HCT116 (cell line): ENCODE measurements around the gene STAT6. TPM values are rescaled to one million over a fixed set of nuclear protein-coding genes. Genes with fewer than 3 reads are reported as not detected.

Experiments
- ATAC-seq: fragments of 200-7000 bp; cut with Tn5 transposase; 2 replicates; pipeline ENCODE4 v1.9.1; 2020; ENCODE audit warnings: mild to moderate bottlenecking, moderate library complexity
- BruUV-seq: library from RNA; stranded (reverse); fragments of 400-500 nt; replicated peaks from 2 replicates; lab custom pipeline; 2021; lab: Mats Ljungman, UMichigan
- CTCF ChIA-PET: fragments of 300-600 bp; sonication (Branson Sonifier 250); formaldehyde crosslinking; loops from one replicate; lab custom pipeline; 2021; ENCODE audit warnings: antibody characterized with exemption; lab: Charles Lee
- POLR2A ChIA-PET: fragments of 300-600, 350-600 bp; sonication (Branson Sonifier 250); formaldehyde crosslinking; loops from one replicate; lab custom pipeline; 2021; ENCODE audit warnings: antibody characterized with exemption; lab: Charles Lee
- RAD21 ChIA-PET, 2 experiments: fragments of 300-600 bp; sonication (Branson Sonifier 250); formaldehyde crosslinking; loops; one replicate each; lab custom pipeline; 2023; ENCODE audit warnings: low total read pairs in 2 of 2; ENCODE audit not compliant: uncharacterized antibody in 2 of 2, unreplicated experiment in 2 of 2, low non-redundant PET in 1 of 2; lab: Charles Lee
- DNase-seq: peaks from one replicate; pipeline ENCODE4 v3.0.0-alpha.2; 2010; ENCODE audit warnings: low read depth, low spot score
- H2AFZ ChIP-seq: fragments of 200-600 bp; shearing (Covaris generic), sonication (generic); 2 replicates; pipeline ENCODE4 v1.6.1; 2017; ENCODE audit warnings: low read depth, mixed run types, mixed read lengths, antibody characterized with exemption, low read length; ENCODE audit not compliant: poor library complexity, severe bottlenecking
- H3K27ac ChIP-seq: 2 replicates; pipeline ENCODE4 v1.5.1; 2012; ENCODE audit warnings: low read depth, low read length
- H3K27me3 ChIP-seq: fragments of 200-600 bp; sonication (generic); 2 replicates; pipeline ENCODE4 v1.6.1; 2016; ENCODE audit warnings: mixed run types, low read length, mixed read lengths; ENCODE audit not compliant: insufficient read depth
- H3K36me3 ChIP-seq, 2 experiments: fragments of 200-500 bp in 1 of 2; fragments of 200-600 bp in 1 of 2; sonication (Bioruptor generic) in 1 of 2; sonication (generic) in 1 of 2; 2 replicates each; pipeline versions ENCODE4 v1.5.1 to v1.6.1; 2014 to 2016; ENCODE audit warnings: low read length in 2 of 2, inconsistent platforms in 1 of 2, mixed read lengths in 1 of 2, mixed run types in 1 of 2; ENCODE audit not compliant: insufficient read depth in 2 of 2, control insufficient read depth in 1 of 2
- H3K4me1 ChIP-seq, 2 experiments: fragments of 200-600 bp in 1 of 2; sonication (generic) in 1 of 2; 2 replicates each; pipeline versions ENCODE4 v1.5.1 to v1.6.1; 2012 to 2017; ENCODE audit warnings: low read length in 2 of 2, inconsistent platforms in 1 of 2, mild to moderate bottlenecking in 1 of 2, mixed read lengths in 1 of 2, mixed run types in 1 of 2, moderate library complexity in 1 of 2; ENCODE audit not compliant: insufficient read depth in 2 of 2, control insufficient read depth in 1 of 2
- H3K4me2 ChIP-seq: fragments of 200-600 bp; sonication (generic); 2 replicates; pipeline ENCODE4 v1.6.1; 2017; ENCODE audit warnings: mixed run types, low read length, mixed read lengths
- H3K4me3 ChIP-seq, 2 experiments: fragments of 200-600 bp in 1 of 2; sonication (generic) in 1 of 2; replicated peaks in 1 of 2; 2 replicates each; pipeline ENCODE4 v1.5.1; 2011 to 2016; ENCODE audit warnings: low read length in 2 of 2, control low read depth in 1 of 2, low read depth in 1 of 2, mild to moderate bottlenecking in 1 of 2, mixed read lengths in 1 of 2, mixed run types in 1 of 2
- H3K79me2 ChIP-seq: fragments of 200-600 bp; sonication (generic); 2 replicates; pipeline ENCODE4 v1.6.1; 2017; ENCODE audit warnings: mild to moderate bottlenecking, mixed run types, low read length, moderate library complexity, mixed read lengths; ENCODE audit not compliant: insufficient read depth
- H3K9ac ChIP-seq: fragments of 200-600 bp; sonication (generic); 2 replicates; pipeline ENCODE4 v1.6.1; 2016; ENCODE audit warnings: low read length, mixed read lengths
- H3K9me2 ChIP-seq: fragments of 200-600 bp; sonication (generic), shearing (Covaris generic); 2 replicates; pipeline ENCODE4 v1.6.1; 2017; ENCODE audit warnings: mixed run types, mild to moderate bottlenecking, moderate library complexity; ENCODE audit not compliant: insufficient read depth
- H3K9me3 ChIP-seq, 2 experiments: fragments of 200-500 bp in 1 of 2; fragments of 200-600 bp in 1 of 2; sonication (Bioruptor generic) in 1 of 2; sonication (generic) in 1 of 2; 2 replicates each; pipeline ENCODE4 v1.6.1; 2014 to 2017; ENCODE audit warnings: low read length in 2 of 2, mixed read lengths in 2 of 2, inconsistent platforms in 1 of 2, low read depth in 1 of 2, mild to moderate bottlenecking in 1 of 2, mixed run types in 1 of 2, moderate library complexity in 1 of 2; ENCODE audit not compliant: control insufficient read depth in 1 of 2, insufficient read depth in 1 of 2
- H4K20me1 ChIP-seq: fragments of 200-600 bp; sonication (generic), shearing (Covaris generic); 2 replicates; pipeline ENCODE4 v1.6.1; 2017; ENCODE audit warnings: mixed run types, mild to moderate bottlenecking, moderate library complexity; ENCODE audit not compliant: insufficient read depth
- CBX3 ChIP-seq: IDR thresholded peaks from 2 replicates; pipeline ENCODE4 v1.6.1; 2012; ENCODE audit warnings: low read depth
- EGR1 ChIP-seq: IDR thresholded peaks from 2 replicates; pipeline ENCODE4 v1.6.1; 2012; ENCODE audit warnings: low read depth
- EZH2 ChIP-seq: fragments of 200-600 bp; sonication (generic); IDR thresholded peaks from 2 replicates; pipeline ENCODE4 v1.6.1; 2017; ENCODE audit warnings: antibody characterized with exemption, mixed run types
- POLR2A ChIP-seq: IDR thresholded peaks from 2 replicates; pipeline ENCODE4 v1.7.0; 2011; ENCODE audit warnings: borderline replicate concordance; ENCODE audit not compliant: insufficient read depth, insufficient read length; ENCODE audit errors: extremely low read depth
- POLR2AphosphoS5 ChIP-seq: IDR thresholded peaks from 2 replicates; pipeline ENCODE4 v1.6.1; 2011; ENCODE audit warnings: mild to moderate bottlenecking, low read depth, low read length, moderate library complexity
- SIN3A ChIP-seq: IDR thresholded peaks from 2 replicates; pipeline ENCODE4 v1.6.1; 2012; ENCODE audit warnings: low read depth
- SRF ChIP-seq: IDR thresholded peaks from 2 replicates; pipeline ENCODE4 v1.6.1; 2012; ENCODE audit warnings: low read depth
- TCF7L2 ChIP-seq: IDR thresholded peaks from 2 replicates; pipeline ENCODE4 v1.7.0; 2011; ENCODE audit warnings: borderline replicate concordance, inconsistent platforms; ENCODE audit not compliant: insufficient read depth, insufficient read length; ENCODE audit errors: extremely low read depth
- YY1 ChIP-seq: IDR thresholded peaks from 2 replicates; pipeline ENCODE4 v1.6.1; 2011; ENCODE audit warnings: low read length, low read depth, moderate library complexity, mild to moderate bottlenecking; ENCODE audit not compliant: insufficient replicate concordance; ENCODE audit errors: extremely low read depth
- ZFX ChIP-seq: fragments of 450-650 bp; IDR thresholded peaks from 2 replicates; pipeline ENCODE4 v1.6.1; 2017
- ZNF274 ChIP-seq: fragments of 200-500 bp; sonication (Bioruptor generic); IDR thresholded peaks from 2 replicates; pipeline ENCODE4 v1.6.1; 2014; ENCODE audit warnings: mild to moderate bottlenecking, low read depth, low read length, inconsistent platforms
- intact Hi-C: fragments of 100-400 bp; cut with micrococcal nuclease; formaldehyde crosslinking; loops from 2 replicates; pipeline ENCODE4 v1.10.0; 2022
- total RNA-seq: library from RNA; stranded (reverse); gene quantifications from one replicate; pipeline ENCODE4 v1.2.1, GENCODE V29; 2021; ENCODE audit not compliant: unreplicated experiment
- TF ChIP-seq, protein P1 (sequence below): IDR thresholded peaks from 2 replicates; pipeline ENCODE4 v1.6.1; 2011; ENCODE audit warnings: mild to moderate bottlenecking, low read length, moderate library complexity; ENCODE audit not compliant: insufficient replicate concordance; ENCODE audit errors: extremely low read depth
- TF ChIP-seq, protein P2 (sequence below): IDR thresholded peaks from 2 replicates; pipeline ENCODE4 v1.6.1; 2012; ENCODE audit warnings: low read depth
- TF ChIP-seq, protein P3 (sequence below): IDR thresholded peaks from 2 replicates; pipeline ENCODE4 v1.6.1; 2012

Gene STAT6
- total RNA-seq, 1 experiment from 2014 or later, result 78.5 TPM

DNA sequence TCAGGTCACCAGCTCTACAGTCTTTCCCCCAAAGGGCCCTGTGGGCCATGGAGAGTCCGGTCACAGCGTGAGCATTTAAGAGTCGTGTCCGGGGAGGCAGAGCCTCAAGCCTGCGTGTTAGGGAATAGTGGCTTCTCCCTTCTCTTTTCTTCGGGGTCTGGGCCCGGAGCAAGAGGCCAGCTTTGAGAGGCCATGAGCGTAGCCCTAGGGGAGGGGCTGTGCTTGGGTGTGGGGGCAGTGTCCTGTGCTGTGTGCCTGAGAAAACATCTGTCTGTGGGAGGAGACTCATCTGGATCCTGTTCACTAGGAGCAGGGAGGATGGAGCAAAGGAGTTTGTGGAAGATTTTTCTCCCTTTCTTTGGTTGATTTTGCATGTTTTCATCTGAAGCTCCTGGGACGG, 31.0 kb upstream of the STAT6 start:
- no peaks in the 10 kb centered on the region for H3K79me2 ChIP-seq
- ChIA-PET CTCF (interaction anchor here (1.0 kb wide), 2 partner anchors 18 to 33 kb away, joined by 3 read pairs; no protein-coding TSS in a partner anchor), POLR2A (interaction anchor here (1.1 kb wide), 1 partner anchor 14 kb away, joined by 4 read pairs; the partner anchor contains the start of gene LRP1), RAD21 (no interaction called here)
- intact Hi-C loops, result no loop called here
- peaks cover 0 to 18% of the 10 kb centered on the region in 2 experiments; a peak in 2 of 4 replicates for H3K36me3 ChIP-seq
- DNase-seq (no peak), ATAC-seq (no peak)
- BruUV-seq, result no TSS peak
- H3K9me3 ChIP-seq, result no peaks in the 10 kb centered on the region
- no peak overlapping the region for H3K4me2 ChIP-seq
- H3K4me3 ChIP-seq, result no peak overlapping the region
- H3K9me2 ChIP-seq, result no peaks in the 10 kb centered on the region
- H2AFZ ChIP-seq, result no peak overlapping the region
- H4K20me1 ChIP-seq, result no peaks in the 10 kb centered on the region
- no peaks in the 10 kb centered on the region for H3K4me1 ChIP-seq
- TF ChIP-seq ZFX (no peak), EZH2 (no peak), POLR2A (no peak), ZNF274 (no peak), SRF (no peak), EGR1 (no peak), POLR2AphosphoS5 (no peak), SIN3A (no peak), TCF7L2 (no peak), YY1 (no peak), CBX3 (no peak)
- TF ChIP-seq, protein P1, sequence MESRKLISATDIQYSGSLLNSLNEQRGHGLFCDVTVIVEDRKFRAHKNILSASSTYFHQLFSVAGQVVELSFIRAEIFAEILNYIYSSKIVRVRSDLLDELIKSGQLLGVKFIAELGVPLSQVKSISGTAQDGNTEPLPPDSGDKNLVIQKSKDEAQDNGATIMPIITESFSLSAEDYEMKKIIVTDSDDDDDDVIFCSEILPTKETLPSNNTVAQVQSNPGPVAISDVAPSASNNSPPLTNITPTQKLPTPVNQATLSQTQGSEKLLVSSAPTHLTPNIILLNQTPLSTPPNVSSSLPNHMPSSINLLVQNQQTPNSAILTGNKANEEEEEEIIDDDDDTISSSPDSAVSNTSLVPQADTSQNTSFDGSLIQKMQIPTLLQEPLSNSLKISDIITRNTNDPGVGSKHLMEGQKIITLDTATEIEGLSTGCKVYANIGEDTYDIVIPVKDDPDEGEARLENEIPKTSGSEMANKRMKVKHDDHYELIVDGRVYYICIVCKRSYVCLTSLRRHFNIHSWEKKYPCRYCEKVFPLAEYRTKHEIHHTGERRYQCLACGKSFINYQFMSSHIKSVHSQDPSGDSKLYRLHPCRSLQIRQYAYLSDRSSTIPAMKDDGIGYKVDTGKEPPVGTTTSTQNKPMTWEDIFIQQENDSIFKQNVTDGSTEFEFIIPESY, result no peak
- TF ChIP-seq, protein P2, sequence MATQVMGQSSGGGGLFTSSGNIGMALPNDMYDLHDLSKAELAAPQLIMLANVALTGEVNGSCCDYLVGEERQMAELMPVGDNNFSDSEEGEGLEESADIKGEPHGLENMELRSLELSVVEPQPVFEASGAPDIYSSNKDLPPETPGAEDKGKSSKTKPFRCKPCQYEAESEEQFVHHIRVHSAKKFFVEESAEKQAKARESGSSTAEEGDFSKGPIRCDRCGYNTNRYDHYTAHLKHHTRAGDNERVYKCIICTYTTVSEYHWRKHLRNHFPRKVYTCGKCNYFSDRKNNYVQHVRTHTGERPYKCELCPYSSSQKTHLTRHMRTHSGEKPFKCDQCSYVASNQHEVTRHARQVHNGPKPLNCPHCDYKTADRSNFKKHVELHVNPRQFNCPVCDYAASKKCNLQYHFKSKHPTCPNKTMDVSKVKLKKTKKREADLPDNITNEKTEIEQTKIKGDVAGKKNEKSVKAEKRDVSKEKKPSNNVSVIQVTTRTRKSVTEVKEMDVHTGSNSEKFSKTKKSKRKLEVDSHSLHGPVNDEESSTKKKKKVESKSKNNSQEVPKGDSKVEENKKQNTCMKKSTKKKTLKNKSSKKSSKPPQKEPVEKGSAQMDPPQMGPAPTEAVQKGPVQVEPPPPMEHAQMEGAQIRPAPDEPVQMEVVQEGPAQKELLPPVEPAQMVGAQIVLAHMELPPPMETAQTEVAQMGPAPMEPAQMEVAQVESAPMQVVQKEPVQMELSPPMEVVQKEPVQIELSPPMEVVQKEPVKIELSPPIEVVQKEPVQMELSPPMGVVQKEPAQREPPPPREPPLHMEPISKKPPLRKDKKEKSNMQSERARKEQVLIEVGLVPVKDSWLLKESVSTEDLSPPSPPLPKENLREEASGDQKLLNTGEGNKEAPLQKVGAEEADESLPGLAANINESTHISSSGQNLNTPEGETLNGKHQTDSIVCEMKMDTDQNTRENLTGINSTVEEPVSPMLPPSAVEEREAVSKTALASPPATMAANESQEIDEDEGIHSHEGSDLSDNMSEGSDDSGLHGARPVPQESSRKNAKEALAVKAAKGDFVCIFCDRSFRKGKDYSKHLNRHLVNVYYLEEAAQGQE, result no peak
- TF ChIP-seq, protein P3, sequence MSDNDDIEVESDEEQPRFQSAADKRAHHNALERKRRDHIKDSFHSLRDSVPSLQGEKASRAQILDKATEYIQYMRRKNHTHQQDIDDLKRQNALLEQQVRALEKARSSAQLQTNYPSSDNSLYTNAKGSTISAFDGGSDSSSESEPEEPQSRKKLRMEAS, result no peak
- no peaks in the 10 kb centered on the region for H3K27me3 ChIP-seq
- H3K9ac ChIP-seq, result no peak overlapping the region
- H3K27ac ChIP-seq, result no peak overlapping the region
